HepG2 (cell line): ENCODE measurements around the gene MLANA. TPM values are rescaled to one million over a fixed set of nuclear protein-coding genes. Genes with fewer than 3 reads are reported as not detected.

ENCODE experiments used
- ARNTL ChIP-seq: sonication (generic); formaldehyde crosslinking; IDR thresholded peaks from 2 replicates; pipeline ENCODE4 v1.4.0; 2020; ENCODE audit warnings: mild to moderate bottlenecking, missing genetic modification reagents
- DPF2 ChIP-seq: sonication (generic); formaldehyde crosslinking; IDR thresholded peaks from 2 replicates; pipeline ENCODE4 v1.4.0; 2020; ENCODE audit warnings: mild to moderate bottlenecking, low read depth, missing genetic modification reagents, borderline replicate concordance
- ELF1 ChIP-seq: sonication (generic); formaldehyde crosslinking; IDR thresholded peaks from 2 replicates; pipeline ENCODE4 v1.4.0; 2020; ENCODE audit warnings: missing genetic modification reagents
- NR2F2 ChIP-seq: IDR thresholded peaks from 2 replicates; pipeline ENCODE4 v1.6.1; 2012; ENCODE audit warnings: low read depth, inconsistent platforms, borderline replicate concordance
- ZNF549 ChIP-seq: sonication (generic); formaldehyde crosslinking; IDR thresholded peaks from 2 replicates; pipeline ENCODE4 v1.5.0; 2020; ENCODE audit warnings: missing genetic modification reagents
- ZSCAN20 ChIP-seq: sonication (generic); formaldehyde crosslinking; IDR thresholded peaks from 2 replicates; pipeline ENCODE4 v1.4.0; 2020; ENCODE audit warnings: missing genetic modification reagents, mild to moderate bottlenecking, borderline replicate concordance
- polyA plus RNA-seq, 8 experiments: library from polyadenylated mRNA; depleted of rRNA in 3 of 8; stranded (reverse) in 7 of 8; unstranded in 1 of 8; fragments of >200 nt; fragmentation: Illumina TruSeq in 4 of 8; extraction: Trizol in 4 of 8; gene quantifications; 2 replicates each; pipeline versions ENCODE4 v1.2.1 to v1.2.3, GENCODE V29; 2011 to 2016; ENCODE audit warnings: low read depth in 4 of 8, missing spikeins in 1 of 8, mixed read lengths in 1 of 8; ENCODE audit not compliant: insufficient read depth in 1 of 8
- total RNA-seq, 5 experiments: library from RNA; depleted of rRNA; stranded (reverse); fragments of >200 nt; fragmentation: Illumina TruSeq; extraction: Trizol; gene quantifications; 2 replicates each; pipeline ENCODE4 v1.2.3, GENCODE V29; 2016; ENCODE audit warnings: low read depth in 1 of 5
- TF ChIP-seq, protein P1 (sequence below), 2 experiments: fragments of 450-650 bp in 1 of 2; sonication (generic) in 1 of 2; formaldehyde crosslinking in 1 of 2; IDR thresholded peaks; 2 replicates each; pipeline versions ENCODE4 v1.6.1 to v1.8.0; 2016 to 2022; ENCODE audit warnings: antibody characterized with exemption in 1 of 2, mild to moderate bottlenecking in 1 of 2, missing genetic modification reagents in 1 of 2
- TF ChIP-seq, protein P2 (sequence below): sonication (generic); formaldehyde crosslinking; IDR thresholded peaks from 2 replicates; pipeline ENCODE4 v1.5.1; 2020; ENCODE audit warnings: mild to moderate bottlenecking, moderate library complexity, missing genetic modification reagents
- TF ChIP-seq, protein P3 (sequence below): sonication (generic); formaldehyde crosslinking; IDR thresholded peaks from 2 replicates; pipeline ENCODE4 v1.4.0; 2020; ENCODE audit warnings: mild to moderate bottlenecking, missing genetic modification reagents
- TF ChIP-seq, protein P4 (sequence below): sonication (generic); formaldehyde crosslinking; IDR thresholded peaks from 2 replicates; pipeline ENCODE4 v1.5.1; 2020; ENCODE audit warnings: missing genetic modification reagents, mild to moderate bottlenecking, borderline replicate concordance

The MLANA gene
- total and polyA plus RNA-seq, 2 of the 13 experiments (the other 11 are each of a cell fraction or from before 2014, with no cell fraction given), result 0.11 to 0.18 TPM

DNA sequence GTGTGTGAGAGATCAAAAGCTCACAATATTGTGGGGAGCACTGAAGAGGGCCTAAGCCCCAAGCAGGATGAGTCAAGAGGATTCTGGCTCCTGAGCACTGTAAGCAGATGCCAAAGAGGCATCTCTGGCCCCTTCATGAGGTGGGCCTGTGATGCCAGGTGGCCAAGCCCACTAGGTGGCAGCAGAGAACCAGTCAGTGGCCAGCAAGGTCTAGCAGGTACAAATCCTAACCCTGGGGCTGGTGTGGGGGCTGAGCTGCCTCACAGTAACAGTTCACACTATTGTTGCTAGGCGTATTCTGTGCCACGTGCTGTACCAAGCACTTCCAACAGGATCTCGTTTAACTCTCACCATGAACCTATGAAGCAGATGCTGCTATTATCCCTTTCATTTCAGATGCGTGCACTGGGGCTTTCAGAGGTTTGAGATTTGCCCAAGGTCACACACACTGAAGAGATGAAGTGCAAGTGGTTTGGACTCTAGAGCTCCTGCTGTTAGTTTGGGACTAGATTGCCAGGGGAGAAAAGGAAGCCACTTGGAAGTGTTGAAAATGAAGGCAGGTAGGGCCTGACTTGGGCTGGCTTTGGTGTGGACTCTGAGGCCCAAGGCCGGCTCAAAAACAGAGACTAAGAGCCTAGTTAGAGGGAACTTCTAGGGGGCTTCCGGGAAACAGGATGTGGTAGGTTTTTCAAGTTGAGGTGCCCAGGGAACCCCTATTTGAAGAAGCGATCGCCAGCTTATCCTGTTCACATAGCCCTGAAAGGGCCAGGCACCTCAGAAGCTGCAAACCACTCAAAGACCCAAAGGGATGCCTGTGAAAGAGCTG is 4.4 kb upstream of the MLANA start (continued):
- TF ChIP-seq, protein P1, sequence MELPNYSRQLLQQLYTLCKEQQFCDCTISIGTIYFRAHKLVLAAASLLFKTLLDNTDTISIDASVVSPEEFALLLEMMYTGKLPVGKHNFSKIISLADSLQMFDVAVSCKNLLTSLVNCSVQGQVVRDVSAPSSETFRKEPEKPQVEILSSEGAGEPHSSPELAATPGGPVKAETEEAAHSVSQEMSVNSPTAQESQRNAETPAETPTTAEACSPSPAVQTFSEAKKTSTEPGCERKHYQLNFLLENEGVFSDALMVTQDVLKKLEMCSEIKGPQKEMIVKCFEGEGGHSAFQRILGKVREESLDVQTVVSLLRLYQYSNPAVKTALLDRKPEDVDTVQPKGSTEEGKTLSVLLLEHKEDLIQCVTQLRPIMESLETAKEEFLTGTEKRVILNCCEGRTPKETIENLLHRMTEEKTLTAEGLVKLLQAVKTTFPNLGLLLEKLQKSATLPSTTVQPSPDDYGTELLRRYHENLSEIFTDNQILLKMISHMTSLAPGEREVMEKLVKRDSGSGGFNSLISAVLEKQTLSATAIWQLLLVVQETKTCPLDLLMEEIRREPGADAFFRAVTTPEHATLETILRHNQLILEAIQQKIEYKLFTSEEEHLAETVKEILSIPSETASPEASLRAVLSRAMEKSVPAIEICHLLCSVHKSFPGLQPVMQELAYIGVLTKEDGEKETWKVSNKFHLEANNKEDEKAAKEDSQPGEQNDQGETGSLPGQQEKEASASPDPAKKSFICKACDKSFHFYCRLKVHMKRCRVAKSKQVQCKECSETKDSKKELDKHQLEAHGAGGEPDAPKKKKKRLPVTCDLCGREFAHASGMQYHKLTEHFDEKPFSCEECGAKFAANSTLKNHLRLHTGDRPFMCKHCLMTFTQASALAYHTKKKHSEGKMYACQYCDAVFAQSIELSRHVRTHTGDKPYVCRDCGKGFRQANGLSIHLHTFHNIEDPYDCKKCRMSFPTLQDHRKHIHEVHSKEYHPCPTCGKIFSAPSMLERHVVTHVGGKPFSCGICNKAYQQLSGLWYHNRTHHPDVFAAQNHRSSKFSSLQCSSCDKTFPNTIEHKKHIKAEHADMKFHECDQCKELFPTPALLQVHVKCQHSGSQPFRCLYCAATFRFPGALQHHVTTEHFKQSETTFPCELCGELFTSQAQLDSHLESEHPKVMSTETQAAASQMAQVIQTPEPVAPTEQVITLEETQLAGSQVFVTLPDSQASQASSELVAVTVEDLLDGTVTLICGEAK (IDR thresholded peaks at IDR 0.05), result no peak
- TF ChIP-seq, protein P1 (CRISPR knock-in tag; IDR thresholded peaks at IDR 0.05), result no peak
- TF ChIP-seq, protein P2, sequence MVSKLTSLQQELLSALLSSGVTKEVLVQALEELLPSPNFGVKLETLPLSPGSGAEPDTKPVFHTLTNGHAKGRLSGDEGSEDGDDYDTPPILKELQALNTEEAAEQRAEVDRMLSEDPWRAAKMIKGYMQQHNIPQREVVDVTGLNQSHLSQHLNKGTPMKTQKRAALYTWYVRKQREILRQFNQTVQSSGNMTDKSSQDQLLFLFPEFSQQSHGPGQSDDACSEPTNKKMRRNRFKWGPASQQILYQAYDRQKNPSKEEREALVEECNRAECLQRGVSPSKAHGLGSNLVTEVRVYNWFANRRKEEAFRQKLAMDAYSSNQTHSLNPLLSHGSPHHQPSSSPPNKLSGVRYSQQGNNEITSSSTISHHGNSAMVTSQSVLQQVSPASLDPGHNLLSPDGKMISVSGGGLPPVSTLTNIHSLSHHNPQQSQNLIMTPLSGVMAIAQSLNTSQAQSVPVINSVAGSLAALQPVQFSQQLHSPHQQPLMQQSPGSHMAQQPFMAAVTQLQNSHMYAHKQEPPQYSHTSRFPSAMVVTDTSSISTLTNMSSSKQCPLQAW (CRISPR knock-in tag), result peak; percentile 66; the same call in 1 of the 2 replicates
- TF ChIP-seq ZNF549 (CRISPR knock-in tag), result no peak
- TF ChIP-seq DPF2 (CRISPR knock-in tag), result no peak
- TF ChIP-seq, protein P3, sequence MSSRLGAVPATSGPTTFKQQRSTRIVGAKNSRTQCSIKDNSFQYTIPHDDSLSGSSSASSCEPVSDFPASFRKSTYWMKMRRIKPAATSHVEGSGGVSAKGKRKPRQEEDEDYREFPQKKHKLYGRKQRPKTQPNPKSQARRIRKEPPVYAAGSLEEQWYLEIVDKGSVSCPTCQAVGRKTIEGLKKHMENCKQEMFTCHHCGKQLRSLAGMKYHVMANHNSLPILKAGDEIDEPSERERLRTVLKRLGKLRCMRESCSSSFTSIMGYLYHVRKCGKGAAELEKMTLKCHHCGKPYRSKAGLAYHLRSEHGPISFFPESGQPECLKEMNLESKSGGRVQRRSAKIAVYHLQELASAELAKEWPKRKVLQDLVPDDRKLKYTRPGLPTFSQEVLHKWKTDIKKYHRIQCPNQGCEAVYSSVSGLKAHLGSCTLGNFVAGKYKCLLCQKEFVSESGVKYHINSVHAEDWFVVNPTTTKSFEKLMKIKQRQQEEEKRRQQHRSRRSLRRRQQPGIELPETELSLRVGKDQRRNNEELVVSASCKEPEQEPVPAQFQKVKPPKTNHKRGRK (CRISPR knock-in tag), result no peak
- TF ChIP-seq ARNTL, result no peak
- no peak for TF ChIP-seq ELF1 (CRISPR knock-in tag)
- no peak for TF ChIP-seq NR2F2
- TF ChIP-seq ZSCAN20 (CRISPR knock-in tag), result no peak
- TF ChIP-seq, protein P4, sequence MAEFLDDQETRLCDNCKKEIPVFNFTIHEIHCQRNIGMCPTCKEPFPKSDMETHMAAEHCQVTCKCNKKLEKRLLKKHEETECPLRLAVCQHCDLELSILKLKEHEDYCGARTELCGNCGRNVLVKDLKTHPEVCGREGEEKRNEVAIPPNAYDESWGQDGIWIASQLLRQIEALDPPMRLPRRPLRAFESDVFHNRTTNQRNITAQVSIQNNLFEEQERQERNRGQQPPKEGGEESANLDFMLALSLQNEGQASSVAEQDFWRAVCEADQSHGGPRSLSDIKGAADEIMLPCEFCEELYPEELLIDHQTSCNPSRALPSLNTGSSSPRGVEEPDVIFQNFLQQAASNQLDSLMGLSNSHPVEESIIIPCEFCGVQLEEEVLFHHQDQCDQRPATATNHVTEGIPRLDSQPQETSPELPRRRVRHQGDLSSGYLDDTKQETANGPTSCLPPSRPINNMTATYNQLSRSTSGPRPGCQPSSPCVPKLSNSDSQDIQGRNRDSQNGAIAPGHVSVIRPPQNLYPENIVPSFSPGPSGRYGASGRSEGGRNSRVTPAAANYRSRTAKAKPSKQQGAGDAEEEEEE (CRISPR knock-in tag), result no peak
